ENCODE data around the gene FGF22.

GRCh38 chr19:610071-610800 lies 29.4 kb upstream of the FGF22 start:
- TF ChIP-seq POLR2A (IDR thresholded peaks at IDR 0.05; ENCODE audit: low read depth, low read length) (no peak), POLR2AphosphoS5 (IDR thresholded peaks at IDR 0.05; ENCODE audit: low read depth, low read length) (no peak), TAF1 (IDR thresholded peaks at IDR 0.05; ENCODE audit: low read depth, low read length) (no peak), SPI1 (IDR thresholded peaks at IDR 0.05; ENCODE audit: low read depth, low read length) (no peak), PAX5 (IDR thresholded peaks at IDR 0.05; ENCODE audit: insufficient read depth, low read length, severe bottlenecking) (no peak)

All from GM12891 (cell line).